H1 (cell line): ENCODE measurements around the gene ODR4. TPM values are rescaled to one million over a fixed set of nuclear protein-coding genes. Genes with fewer than 3 reads are reported as not detected.

ENCODE experiments used
- CTCF ChIA-PET: fragments of 300-600 bp; sonication (Branson Sonifier 250); formaldehyde crosslinking; loops from one replicate; lab custom pipeline; 2021; ENCODE audit not compliant: partially characterized antibody; lab: Charles Lee
- POLR2A ChIA-PET: fragments of 300-600 bp; sonication (Branson Sonifier 250); formaldehyde crosslinking; loops from one replicate; lab custom pipeline; 2021; ENCODE audit warnings: inconsistent platforms; ENCODE audit not compliant: partially characterized antibody; lab: Charles Lee
- DNase-seq, 2 experiments: peaks; one replicate each; pipeline versions ENCODE4 v3.0.0 to v3.0.0-alpha.2; 2010 to 2022; ENCODE audit warnings: low spot score in 2 of 2, low read depth in 1 of 2, mixed read lengths in 1 of 2
- FAIRE-seq: peaks from 2 replicates; lab custom pipeline; 2011; peaks lifted over from hg19 to GRCh38; lab: Jason Lieb, UNC
- H2AFZ ChIP-seq: 2 replicates; pipeline ENCODE4 v1.8.1; 2012; ENCODE audit warnings: low read length, inconsistent platforms
- H2AK5ac ChIP-seq: 2 replicates; pipeline ENCODE4 v1.6.1; 2013; ENCODE audit warnings: low read depth, low read length
- H2BK120ac ChIP-seq: replicated peaks from 2 replicates; pipeline ENCODE3; 2013; ENCODE audit warnings: low read depth, low read length, inconsistent platforms
- H2BK12ac ChIP-seq: 2 replicates; pipeline ENCODE4 v1.6.1; 2013; ENCODE audit warnings: low read depth, low read length
- H2BK15ac ChIP-seq: 2 replicates; pipeline ENCODE4 v1.6.1; 2013; ENCODE audit warnings: low read length
- H2BK20ac ChIP-seq: 2 replicates; pipeline ENCODE4 v1.6.1; 2013; ENCODE audit warnings: low read length
- H2BK5ac ChIP-seq: 2 replicates; pipeline ENCODE4 v1.6.1; 2013; ENCODE audit warnings: low read depth, low read length
- H3K14ac ChIP-seq: 2 replicates; pipeline ENCODE4 v1.6.1; 2013; ENCODE audit warnings: inconsistent platforms; ENCODE audit not compliant: insufficient read length
- H3K18ac ChIP-seq: 2 replicates; pipeline ENCODE4 v1.6.1; 2013; ENCODE audit warnings: low read length; ENCODE audit errors: extremely low read depth
- H3K23ac ChIP-seq: 2 replicates; pipeline ENCODE4 v1.6.1; 2013; ENCODE audit warnings: inconsistent platforms; ENCODE audit not compliant: insufficient read length
- H3K23me2 ChIP-seq: 2 replicates; pipeline ENCODE4 v1.6.1; 2013; ENCODE audit warnings: low read depth, low read length
- H3K27ac ChIP-seq: 2 replicates; pipeline ENCODE4 v1.6.1; 2011; ENCODE audit warnings: low read depth, low read length, inconsistent platforms
- H3K27me3 ChIP-seq, 4 experiments: replicated peaks in 1 of 4; 1 replicate in 1 of 4; 2 replicates in 3 of 4; pipeline versions ENCODE4 v1.6.1 to v1.8.1; 2011 to 2013; ENCODE audit warnings: low read length in 3 of 4, mild to moderate bottlenecking in 3 of 4, inconsistent platforms in 2 of 4, mixed read lengths in 2 of 4, moderate library complexity in 1 of 4; ENCODE audit not compliant: control insufficient read depth in 3 of 4, insufficient read depth in 3 of 4; ENCODE audit errors: extremely low read depth in 1 of 4
- H3K36me3 ChIP-seq, 4 experiments: 2 replicates each; pipeline versions ENCODE4 v1.6.1 to v1.8.1; 2011 to 2013; ENCODE audit warnings: mild to moderate bottlenecking in 4 of 4, low read length in 3 of 4, moderate library complexity in 2 of 4, control low read depth in 1 of 4, inconsistent platforms in 1 of 4; ENCODE audit not compliant: insufficient read depth in 4 of 4, control insufficient read depth in 2 of 4
- H3K4ac ChIP-seq: replicated peaks from 2 replicates; pipeline ENCODE3; 2013; ENCODE audit warnings: low read length, low read depth, mixed read lengths, inconsistent platforms; ENCODE audit not compliant: insufficient read length
- H3K4me1 ChIP-seq, 4 experiments: replicated peaks in 1 of 4; 1 replicate in 1 of 4; 2 replicates in 3 of 4; pipeline versions ENCODE4 v1.6.1 to v1.8.1; 2011 to 2013; ENCODE audit warnings: low read length in 3 of 4, inconsistent platforms in 2 of 4, mixed read lengths in 1 of 4; ENCODE audit not compliant: insufficient read depth in 4 of 4, control insufficient read depth in 3 of 4
- H3K4me2 ChIP-seq, 2 experiments: 2 replicates each; pipeline versions ENCODE4 v1.6.1 to v1.8.1; 2011 to 2013; ENCODE audit warnings: low read depth in 2 of 2, low read length in 2 of 2, control low read depth in 1 of 2, inconsistent platforms in 1 of 2, mild to moderate bottlenecking in 1 of 2; ENCODE audit not compliant: insufficient read depth in 1 of 2
- H3K4me3 ChIP-seq, 4 experiments: fragments of 200-600, 300-600 bp in 1 of 4; sonication (generic), shearing (Covaris generic), sonication (Bioruptor Twin) in 1 of 4; 2 replicates each; pipeline versions ENCODE4 v1.5.1 to v1.8.1; 2011 to 2016; ENCODE audit warnings: low read length in 4 of 4, low read depth in 3 of 4, control low read depth in 2 of 4, inconsistent platforms in 2 of 4, mild to moderate bottlenecking in 2 of 4, mixed read lengths in 1 of 4, moderate library complexity in 1 of 4; ENCODE audit not compliant: insufficient read depth in 2 of 4; ENCODE audit errors: extremely low read depth in 1 of 4
- H3K56ac ChIP-seq: replicated peaks from 2 replicates; pipeline ENCODE3; 2013; ENCODE audit warnings: low read depth, mild to moderate bottlenecking, mixed read lengths, low read length, inconsistent platforms; ENCODE audit not compliant: insufficient read length
- H3K79me1 ChIP-seq: 2 replicates; pipeline ENCODE4 v1.6.1; 2013; ENCODE audit warnings: low read depth, low read length, control low read depth
- H3K79me2 ChIP-seq, 2 experiments: 2 replicates each; pipeline versions ENCODE4 v1.6.1 to v1.8.1; 2012 to 2013; ENCODE audit warnings: low read length in 2 of 2, mild to moderate bottlenecking in 2 of 2, inconsistent platforms in 1 of 2; ENCODE audit not compliant: insufficient read depth in 2 of 2, control insufficient read depth in 1 of 2
- H3K9ac ChIP-seq, 4 experiments: replicated peaks in 1 of 4; 1 replicate in 1 of 4; 2 replicates in 3 of 4; pipeline versions ENCODE4 v1.6.1 to v1.8.1; 2011 to 2013; ENCODE audit warnings: low read depth in 3 of 4, low read length in 3 of 4, control low read depth in 2 of 4, mild to moderate bottlenecking in 2 of 4, moderate library complexity in 2 of 4, inconsistent platforms in 1 of 4; ENCODE audit errors: extremely low read depth in 1 of 4
- H3K9me3 ChIP-seq, 2 experiments: 2 replicates each; pipeline versions ENCODE4 v1.6.1 to v1.8.1; 2012 to 2013; ENCODE audit warnings: mild to moderate bottlenecking in 2 of 2, moderate library complexity in 2 of 2, control low read depth in 1 of 2, inconsistent platforms in 1 of 2, low read depth in 1 of 2, low read length in 1 of 2, mixed read lengths in 1 of 2; ENCODE audit not compliant: insufficient read depth in 2 of 2
- H4K20me1 ChIP-seq, 2 experiments: replicated peaks in 1 of 2; 2 replicates each; pipeline versions ENCODE3 to v1.8.1; 2011 to 2013; ENCODE audit warnings: inconsistent platforms in 2 of 2, low read length in 2 of 2, mild to moderate bottlenecking in 1 of 2; ENCODE audit not compliant: insufficient read depth in 2 of 2, control insufficient read depth in 1 of 2
- H4K5ac ChIP-seq: 2 replicates; pipeline ENCODE4 v1.6.1; 2013; ENCODE audit warnings: low read length, low read depth, mixed read lengths, inconsistent platforms; ENCODE audit not compliant: insufficient read length
- H4K8ac ChIP-seq: 2 replicates; pipeline ENCODE4 v1.8.0; 2013; ENCODE audit warnings: mild to moderate bottlenecking, moderate library complexity, low read length, inconsistent platforms; ENCODE audit not compliant: insufficient read depth; ENCODE audit errors: extremely low read depth
- H4K91ac ChIP-seq: replicated peaks from 2 replicates; pipeline ENCODE3; 2013; ENCODE audit warnings: low read length, mixed read lengths, inconsistent platforms; ENCODE audit not compliant: insufficient read length
- ASH2L ChIP-seq: fragments of 200-600, 300-600 bp; sonication (generic); IDR thresholded peaks from one replicate; pipeline ENCODE4 v1.7.1; 2017; ENCODE audit warnings: low read length
- BCL11A ChIP-seq, 2 experiments: IDR thresholded peaks; one replicate each; pipeline ENCODE4 v1.6.1; 2011; ENCODE audit warnings: low read depth in 2 of 2, low read length in 2 of 2, mild to moderate bottlenecking in 2 of 2
- CEBPB ChIP-seq: IDR thresholded peaks from 2 replicates; pipeline ENCODE4 v1.6.1; 2012; ENCODE audit warnings: low read depth, low read length
- CHD2 ChIP-seq: IDR thresholded peaks from 2 replicates; pipeline ENCODE4 v1.6.1; 2012; ENCODE audit warnings: low read length, improper control_type of control experiment
- CREB1 ChIP-seq: IDR thresholded peaks from 2 replicates; pipeline ENCODE4 v1.6.1; 2012; ENCODE audit warnings: inconsistent platforms
- E2F6 ChIP-seq: IDR thresholded peaks from 2 replicates; pipeline ENCODE4 v1.6.1; 2012; ENCODE audit warnings: inconsistent platforms
- HDAC2 ChIP-seq, 2 experiments: fragments of 300-600 bp in 1 of 2; sonication (generic) in 1 of 2; IDR thresholded peaks; 2 replicates each; pipeline ENCODE4 v1.6.1; 2011 to 2012; ENCODE audit warnings: low read depth in 2 of 2, low read length in 2 of 2, mild to moderate bottlenecking in 2 of 2, moderate library complexity in 2 of 2, borderline replicate concordance in 1 of 2, inconsistent platforms in 1 of 2
- HDAC6 ChIP-seq: IDR thresholded peaks from one replicate; pipeline ENCODE4 v1.7.1; 2012; ENCODE audit warnings: low read depth, mild to moderate bottlenecking, inconsistent platforms, low read length, moderate library complexity
- POLR2AphosphoS5 ChIP-seq: IDR thresholded peaks from 2 replicates; pipeline ENCODE4 v1.6.1; 2011; ENCODE audit warnings: low read depth, low read length
- RAD21 ChIP-seq, 2 experiments: IDR thresholded peaks in 1 of 2; conservative IDR thresholded peaks in 1 of 2; 2 replicates each; pipeline ENCODE4 v1.6.1; 2011; ENCODE audit warnings: low read depth in 2 of 2, low read length in 2 of 2, improper control_type of control experiment in 1 of 2, inconsistent platforms in 1 of 2, mild to moderate bottlenecking in 1 of 2, moderate library complexity in 1 of 2
- TBP ChIP-seq: IDR thresholded peaks from 2 replicates; pipeline ENCODE4 v1.6.1; 2011; ENCODE audit warnings: low read depth, low read length, improper control_type of control experiment
- TCF12 ChIP-seq: IDR thresholded peaks from 2 replicates; pipeline ENCODE4 v1.6.1; 2011; ENCODE audit warnings: low read depth, mild to moderate bottlenecking, low read length
- ZNF274 ChIP-seq: IDR thresholded peaks from 2 replicates; pipeline ENCODE4 v1.7.0; 2012; ENCODE audit warnings: low read length, borderline replicate concordance; ENCODE audit errors: extremely low read depth
- WGBS, 2 experiments: shearing (Covaris generic) in 1 of 2; methylation state at CpG; one replicate each; pipeline versions ENCODE4 v1.1.6 to v1.1.7; 2013 to 2015; ENCODE audit warnings: low lambda C conversion rate in 2 of 2, mixed read lengths in 2 of 2, inconsistent platforms in 1 of 2, low coverage in 1 of 2, missing lambda C conversion rate in 1 of 2; ENCODE audit not compliant: insufficient replicate concordance in 2 of 2, insufficient coverage in 1 of 2, insufficient read length in 1 of 2; ENCODE audit errors: extremely low coverage in 1 of 2, missing lambda C conversion rate in 1 of 2; 5-methylcytosine and 5-hydroxymethylcytosine counted together
- polyA plus RNA-seq, 7 experiments: library from polyadenylated mRNA; depleted of rRNA in 3 of 7; stranded (reverse) in 5 of 7; unstranded in 2 of 7; fragments of >200 nt in 5 of 7; fragments of 200-250 nt in 2 of 7; gene quantifications; 1 replicate in 5 of 7; 2 replicates in 1 of 7; 4 replicates in 1 of 7; pipeline versions ENCODE4 v1.2.1 to v1.2.3, GENCODE V29; 2011 to 2013; ENCODE audit warnings: missing spikeins in 2 of 7, mixed read lengths in 2 of 7
- total RNA-seq: library from RNA; stranded (reverse); fragmentation: NEBNext Ultra II Directional; extraction: Animal tissue kit (Norgen Biotek cat#: 25700); gene quantifications from 2 replicates; pipeline ENCODE4 v1.2.1, GENCODE V29; 2021
- TF ChIP-seq, protein P1 (sequence below): IDR thresholded peaks from 2 replicates; pipeline ENCODE4 v1.6.1; 2011; ENCODE audit warnings: low read depth, mild to moderate bottlenecking, low read length; ENCODE audit not compliant: insufficient read depth

The ODR4 gene
- total and polyA plus RNA-seq, 2 of the 8 experiments (the other 6 are each of a cell fraction or from before 2014, with no cell fraction given), result 4.1 to 14.1 TPM

DNA sequence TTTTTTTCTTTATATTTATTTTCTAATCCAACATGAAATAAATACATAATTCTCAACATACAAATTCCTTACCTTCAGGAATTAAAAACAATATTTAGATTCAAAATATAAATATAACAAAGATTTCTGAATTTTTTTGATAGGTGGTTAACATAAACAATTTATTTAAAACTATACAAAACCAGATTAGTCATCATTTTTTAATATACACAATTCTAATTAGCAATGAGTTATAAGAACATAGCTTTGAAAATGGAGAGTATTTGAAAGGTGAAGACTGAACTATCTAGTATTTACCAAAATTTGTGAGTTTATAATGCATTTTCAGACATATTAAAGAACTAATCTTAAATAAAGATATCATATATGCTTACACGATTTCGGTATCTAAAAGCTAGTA lies 38.1 kb upstream of the ODR4 start:
- CTCF ChIA-PET, result interaction anchor here (2.1 to 12.9 kb wide), 2 partner anchors 12 to 19 kb away, joined by 7 to 134 read pairs; no protein-coding TSS in a partner anchor
- no peak for FAIRE-seq
- no peak overlapping the region for H3K18ac ChIP-seq
- no peak for TF ChIP-seq TBP
- no peak for TF ChIP-seq ASH2L
- TF ChIP-seq POLR2AphosphoS5, result no peak
- TF ChIP-seq, protein P1, sequence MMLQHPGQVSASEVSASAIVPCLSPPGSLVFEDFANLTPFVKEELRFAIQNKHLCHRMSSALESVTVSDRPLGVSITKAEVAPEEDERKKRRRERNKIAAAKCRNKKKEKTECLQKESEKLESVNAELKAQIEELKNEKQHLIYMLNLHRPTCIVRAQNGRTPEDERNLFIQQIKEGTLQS, result no peak
- no peak for TF ChIP-seq RAD21 (IDR thresholded peaks at IDR 0.05 in 1 of 2, conservative IDR thresholded peaks at IDR 0.05 in 1 of 2; ENCODE audit: low read depth in 2 of 2, low read length in 2 of 2)
- TF ChIP-seq BCL11A (IDR thresholded peaks at IDR 0.05; ENCODE audit: low read depth in 2 of 2, low read length in 2 of 2), result no peak
- TF ChIP-seq CEBPB, result no peak
- no peak for TF ChIP-seq HDAC2 (IDR thresholded peaks at IDR 0.05; ENCODE audit: borderline replicate concordance in 1 of 2, low read depth in 2 of 2, low read length in 2 of 2)
- TF ChIP-seq HDAC6, result no peak
- no peak for TF ChIP-seq TCF12
- no peak for TF ChIP-seq E2F6
- no peak for TF ChIP-seq ZNF274
- no peak for TF ChIP-seq CREB1
- no peak for TF ChIP-seq CHD2

More for the DNA sequence above, 38.1 kb upstream of the ODR4 start:
- Histone ChIP-seq H3K56ac (no peak overlapping the region), H4K5ac (no peak overlapping the region), H3K4me1 (no peaks in the 10 kb centered on the region), H3K23ac (no peak overlapping the region), H4K91ac (no peak overlapping the region), H2BK20ac (no peak overlapping the region), H3K79me2 (no peaks in the 10 kb centered on the region), H3K79me1 (no peaks in the 10 kb centered on the region), H3K23me2 (no peaks in the 10 kb centered on the region), H2AFZ (no peak overlapping the region), H3K14ac (no peak overlapping the region), H3K4me3 (no peak overlapping the region), H2BK120ac (no peak overlapping the region), H3K9me3 (no peaks in the 10 kb centered on the region), H2BK5ac (no peak overlapping the region), H2AK5ac (no peak overlapping the region), H3K27ac (no peak overlapping the region), H3K4ac (no peak overlapping the region), H3K9ac (no peak overlapping the region), H2BK12ac (no peak overlapping the region), H2BK15ac (no peak overlapping the region), H4K8ac (no peak overlapping the region), H4K20me1 (peaks cover 0 to 2% of the 10 kb centered on the region in 2 experiments), H3K36me3 (peaks cover 19 to 91% (median 62%) of the 10 kb centered on the region in 4 experiments), H3K4me2 (no peak overlapping the region), H3K27me3 (no peaks in the 10 kb centered on the region)
- 93% methylated on average over 2 of the region's 2 CpGs; no CpG with 5 or more reads in 1 of the 2 experiments for WGBS, 2 experiments
- POLR2A ChIA-PET, result interaction anchor here (0.6 kb wide), 1 partner anchor 19 kb away, joined by 3 read pairs; no protein-coding TSS in a partner anchor
- DNase-seq, result no peak
